GM19043 (cell line): ENCODE data around the gene CKLF.

Experiments used
- ATAC-seq: cut with Tn5 transposase; IDR thresholded peaks from one replicate; pipeline ENCODE4 v1.9.1; 2021; ENCODE audit warnings: low read depth; ENCODE audit not compliant: unreplicated experiment

Gene CKLF

DNA sequence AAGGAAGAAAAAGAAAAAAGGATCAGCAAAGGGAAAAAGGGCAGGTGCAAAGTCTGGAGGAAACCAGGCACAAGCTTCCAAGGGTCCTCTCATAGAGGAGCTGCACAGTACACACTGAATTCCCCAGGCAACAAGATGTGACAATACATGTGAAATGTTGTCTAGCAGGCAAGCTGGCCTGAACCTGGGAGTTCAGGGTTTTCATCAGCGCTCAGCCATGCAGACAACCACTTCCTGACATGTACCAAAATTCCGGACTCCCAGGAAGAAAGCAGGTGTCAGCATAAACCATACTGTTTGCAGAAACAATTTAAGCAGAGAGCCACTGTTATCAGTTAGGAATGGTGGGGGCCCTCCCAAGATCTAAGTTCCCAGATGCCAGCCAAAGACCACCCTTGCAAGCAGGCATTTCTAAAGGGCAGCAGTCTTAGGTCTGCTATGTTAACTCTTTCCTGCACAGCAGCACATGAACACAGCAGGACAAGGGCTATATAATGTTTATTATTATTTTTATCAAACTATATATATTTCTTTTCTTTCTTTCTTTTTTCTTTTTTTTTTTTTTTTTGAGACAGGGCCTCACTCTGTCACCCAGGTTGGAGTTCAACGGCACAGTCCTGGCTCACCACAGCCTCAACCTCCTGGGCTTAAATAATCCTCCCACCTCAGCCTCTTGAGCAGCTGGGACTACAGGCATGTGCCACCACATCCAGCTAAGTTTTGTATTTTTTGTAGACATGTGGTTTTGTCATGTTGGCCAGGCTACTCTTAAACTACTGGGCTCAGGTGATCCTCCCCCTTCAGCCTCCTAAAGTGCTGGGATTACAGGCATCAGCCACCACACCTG lies 12.5 kb upstream of the CKLF start:
- peak; percentile 73 for ATAC-seq

DNA sequence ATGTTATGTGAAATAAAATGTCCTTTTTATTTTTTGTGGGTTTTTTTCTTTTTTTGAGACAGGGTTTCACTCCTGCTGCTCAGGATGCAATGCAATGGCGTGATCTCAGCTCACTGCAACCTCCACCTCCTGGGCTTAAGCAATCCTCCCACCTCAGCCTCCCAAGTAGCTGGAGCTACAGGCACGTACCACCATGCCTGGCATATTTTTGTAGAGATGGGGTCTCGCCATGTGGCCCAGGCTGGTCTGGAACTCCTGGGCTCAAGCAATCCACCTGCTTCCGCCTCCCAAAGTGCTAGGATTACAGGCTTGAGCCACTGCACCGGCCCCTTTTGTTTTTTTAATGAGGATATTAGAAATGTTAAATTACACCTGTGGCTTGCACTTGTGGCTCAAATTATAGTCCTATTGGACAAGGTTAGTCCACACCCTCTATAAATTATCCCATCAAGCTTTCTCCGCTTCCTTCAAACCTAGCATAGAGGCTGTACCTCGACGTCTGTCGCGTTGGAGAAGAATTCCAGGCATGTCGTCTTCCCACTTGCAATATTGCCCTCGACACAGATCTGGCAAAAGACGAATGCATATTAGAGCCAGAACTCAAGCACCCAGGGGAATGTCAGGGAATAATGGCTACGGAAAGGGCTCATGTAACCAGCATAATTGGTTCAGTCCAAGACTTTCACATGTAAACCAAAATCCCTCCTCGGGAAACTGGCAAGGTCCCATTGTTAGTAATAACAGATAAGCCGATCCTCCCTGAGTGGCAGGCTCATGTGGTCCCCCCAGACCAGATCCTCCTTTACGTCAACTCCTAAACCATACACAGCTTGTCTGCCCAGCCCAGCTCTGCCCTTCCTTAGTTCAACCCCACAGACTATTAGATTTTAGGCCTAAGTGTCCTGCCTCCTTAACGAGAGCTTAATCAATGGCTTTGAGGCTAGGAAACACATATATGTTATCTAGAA lies 10.7 kb upstream of the CKLF start:
- no peak for ATAC-seq

DNA sequence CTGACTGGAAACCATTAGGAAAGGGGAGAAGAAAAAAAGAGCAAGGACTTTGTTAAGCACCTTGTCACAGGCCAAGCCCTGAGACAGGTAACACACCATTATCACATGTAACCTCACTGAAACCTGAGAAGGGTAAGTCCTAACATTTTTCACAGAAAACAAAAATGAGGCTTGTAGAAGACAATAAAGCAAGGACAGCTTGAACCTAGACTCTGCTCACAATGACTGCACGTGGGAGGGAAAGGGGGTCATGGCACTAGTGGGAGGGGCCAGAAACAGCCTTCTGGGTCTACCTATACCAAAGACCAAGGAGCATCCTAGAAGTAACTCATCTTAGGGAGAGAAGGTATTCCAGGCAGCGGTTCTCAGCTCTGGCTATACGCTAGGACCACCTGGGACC lies 10.0 kb upstream of the CKLF start:
- ATAC-seq: no peak

DNA sequence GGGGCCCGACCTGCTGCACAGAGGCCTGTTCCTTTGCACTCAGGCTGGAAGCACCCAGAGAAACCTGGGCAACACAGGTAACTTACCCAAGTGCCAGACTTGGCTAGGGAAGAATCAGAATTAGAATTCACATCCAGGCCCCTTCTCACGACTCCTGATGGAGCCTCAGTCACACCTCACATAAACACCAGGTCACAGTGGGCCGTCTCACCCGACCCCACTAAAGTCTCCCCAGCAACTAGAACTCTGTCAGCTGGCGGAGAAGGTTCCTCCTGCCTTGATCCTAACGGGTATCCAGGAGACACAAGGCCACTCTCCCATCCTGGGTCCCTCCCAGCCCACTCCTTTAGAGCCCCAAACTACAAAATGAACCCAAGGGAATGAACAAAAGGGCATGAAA lies 8.8 kb upstream of the CKLF start:
- ATAC-seq: no peak

DNA sequence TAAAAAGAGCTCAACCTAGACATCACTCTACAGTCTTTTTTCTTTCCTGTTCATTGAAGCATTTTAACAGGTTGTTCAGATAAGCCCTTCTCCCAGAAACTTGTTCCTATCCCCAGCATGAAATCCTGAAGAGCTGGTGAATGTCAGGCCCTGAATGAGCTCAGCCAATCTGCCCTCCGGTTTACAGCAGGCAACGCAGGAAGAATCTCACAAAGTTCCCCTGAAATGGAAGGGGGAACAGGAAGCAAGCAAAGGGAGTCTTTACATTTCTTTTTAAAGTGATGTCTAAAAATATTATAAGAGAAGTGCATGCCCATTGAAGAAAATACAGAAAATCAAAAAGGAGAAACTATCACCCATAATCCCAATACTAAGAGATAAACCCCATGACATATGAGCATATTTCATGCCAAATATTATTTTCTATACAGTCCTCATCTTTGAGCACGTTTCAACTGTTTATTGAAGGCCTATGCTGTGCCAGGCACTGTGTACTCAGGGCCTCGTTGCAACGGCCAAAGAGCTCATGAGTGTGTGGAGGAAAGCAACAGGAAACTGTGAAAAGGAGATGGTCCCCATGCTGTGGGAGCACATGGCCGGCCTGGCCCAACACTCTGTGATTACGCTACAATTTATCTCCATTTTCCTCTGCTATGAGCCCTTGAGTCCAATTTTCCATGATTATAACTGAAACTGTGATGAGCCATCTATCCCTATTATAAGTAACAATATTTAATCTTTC lies 8.2 kb upstream of the CKLF start:
- no peak for ATAC-seq

DNA sequence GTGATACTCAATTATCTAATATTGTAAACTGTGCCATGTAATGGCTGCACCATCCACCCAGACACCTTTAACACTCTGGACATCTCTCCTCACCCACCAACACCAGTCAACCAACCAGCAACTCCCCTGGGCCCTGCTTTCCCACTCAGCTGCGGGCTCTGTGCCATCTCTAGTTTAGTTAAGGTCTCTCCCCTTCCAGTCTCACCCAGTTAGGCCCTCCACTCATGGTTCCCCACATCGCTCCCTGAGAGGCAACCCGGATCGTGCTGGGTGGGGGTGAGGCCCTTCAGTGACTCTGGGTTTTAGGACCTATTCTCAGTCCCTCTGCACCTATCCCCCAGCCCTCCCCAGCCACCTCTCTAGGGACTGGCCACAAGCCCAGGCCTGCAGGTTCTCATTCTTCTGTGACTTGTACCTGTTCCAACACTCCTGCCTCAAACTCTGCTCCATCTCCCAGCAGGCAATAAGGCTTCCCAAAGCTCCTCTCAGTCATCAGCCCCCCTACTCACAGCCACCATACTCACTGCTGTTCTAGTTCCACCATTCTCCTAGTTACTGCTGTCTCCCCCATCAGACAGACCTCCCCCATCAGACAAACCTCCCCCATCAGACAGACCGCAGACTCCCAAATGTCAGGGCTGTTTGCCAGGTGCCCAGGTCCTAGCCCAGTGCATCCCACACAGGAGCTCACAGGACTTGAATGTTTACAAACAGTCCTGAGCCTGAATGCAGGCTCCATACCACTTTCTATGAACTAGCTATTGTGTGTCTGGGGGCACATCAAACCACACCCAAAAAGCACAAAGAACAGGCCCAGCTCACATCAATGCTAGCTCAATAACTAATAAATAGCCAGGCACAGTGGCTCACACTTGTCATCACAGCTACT lies 5.0 kb upstream of the CKLF start:
- ATAC-seq: no peak

DNA sequence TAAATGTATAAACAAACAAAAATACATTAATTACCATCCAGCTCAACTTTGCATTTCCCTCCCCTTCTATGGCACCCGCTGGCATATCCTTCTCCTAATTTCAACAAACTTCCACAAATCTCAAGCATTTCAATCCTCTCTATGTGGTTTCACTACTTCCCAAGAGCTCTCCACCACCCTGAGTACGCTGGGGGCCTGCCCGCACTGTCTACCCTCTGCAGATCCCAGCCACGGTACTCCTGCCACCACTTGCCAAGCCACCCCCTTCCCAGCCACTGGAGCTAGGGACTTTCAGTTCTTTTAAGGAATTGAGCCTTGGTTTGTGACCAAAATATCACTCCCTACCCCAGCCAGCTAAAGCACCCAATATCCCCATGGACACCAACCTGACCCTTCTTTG lies 4.3 kb upstream of the CKLF start:
- no peak for ATAC-seq

DNA sequence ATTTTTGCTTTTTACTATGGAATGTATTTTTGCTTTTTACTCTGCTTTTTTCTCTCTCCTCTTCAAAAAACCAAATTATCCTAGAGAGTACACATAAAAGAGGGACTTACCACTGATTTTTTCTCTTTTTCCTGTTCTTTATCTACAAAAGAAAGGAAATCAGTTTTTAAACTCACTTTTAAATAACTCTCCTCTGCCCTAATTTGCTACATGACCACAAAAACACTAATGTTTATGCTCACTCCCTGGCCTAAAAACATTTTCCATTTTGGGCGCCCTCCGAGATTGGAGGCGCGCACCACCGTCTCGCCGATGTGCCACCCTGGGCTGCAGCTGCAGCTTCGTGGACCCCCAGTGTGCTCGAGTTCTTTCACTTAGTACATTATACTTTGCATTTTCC lies 3.5 kb upstream of the CKLF start:
- no peak for ATAC-seq

DNA sequence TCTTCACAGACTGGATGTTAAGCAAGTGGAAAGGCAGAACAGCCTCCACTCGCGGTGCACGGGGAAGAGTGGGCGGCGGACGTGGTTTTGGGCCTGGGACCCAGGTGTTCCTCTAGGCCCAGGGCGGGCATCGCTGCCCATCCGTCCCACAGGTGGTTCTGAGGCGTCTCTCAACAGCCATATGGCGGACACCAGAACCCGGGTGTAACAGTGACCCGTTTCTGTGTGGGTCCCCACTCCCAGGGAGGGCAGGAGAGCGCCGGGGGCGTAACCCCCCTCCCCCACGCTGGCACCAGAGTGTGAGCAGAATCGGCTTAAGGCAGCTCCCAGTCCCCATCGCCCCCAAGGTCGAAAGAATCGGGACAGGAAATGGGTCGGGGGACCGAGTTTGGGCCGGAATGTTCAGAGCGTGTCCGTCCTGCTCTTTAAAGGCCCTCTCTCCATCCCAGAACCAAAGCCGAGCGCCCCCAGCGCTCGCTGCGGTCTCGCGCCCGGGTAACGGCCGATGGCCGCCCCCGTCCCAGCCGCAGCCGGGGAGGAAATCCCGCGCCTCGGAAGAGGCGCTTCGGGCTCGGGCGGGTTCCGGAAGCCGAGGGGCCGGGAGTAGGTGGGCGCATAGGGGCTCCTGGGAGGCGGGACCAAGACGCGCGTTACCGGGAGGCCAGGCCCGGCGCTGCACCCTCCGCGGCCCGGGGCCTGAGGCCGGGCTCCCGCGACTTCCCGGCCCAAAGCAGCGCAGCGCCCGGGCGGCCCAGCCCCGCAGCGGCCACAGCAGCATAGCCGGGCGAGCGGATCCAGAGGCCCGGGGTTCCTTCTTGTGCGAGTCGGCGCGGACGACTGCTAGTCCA lies 2.9 kb upstream of the CKLF start, which contains the start of gene TK2:
TK2 (minus strand) TSS at position 839 of the 848 bp plus-strand sequence; CDS start at position 778, 61 bp downstream.
- ATAC-seq: no peak

DNA sequence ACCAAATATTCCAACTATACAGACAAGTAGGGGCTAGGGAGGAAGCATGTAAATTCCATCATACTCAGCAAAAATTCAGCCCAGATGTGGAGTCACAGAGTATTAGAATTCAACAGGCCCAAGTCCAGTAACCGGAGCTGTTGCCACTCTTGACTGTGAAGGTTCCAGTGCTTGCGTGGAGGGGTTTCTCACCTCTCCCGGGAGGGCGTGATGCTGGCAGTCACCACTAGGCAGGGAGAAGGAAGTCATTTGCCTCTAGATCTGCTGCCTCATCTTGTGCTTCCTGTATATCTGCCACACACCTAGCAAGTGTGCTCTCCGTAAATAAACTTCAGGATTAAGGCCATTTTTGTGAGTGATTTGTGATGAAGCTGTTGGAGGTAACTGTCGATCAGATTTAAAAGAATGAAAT lies 1.0 kb upstream of the CKLF start:
- no peak for ATAC-seq

DNA sequence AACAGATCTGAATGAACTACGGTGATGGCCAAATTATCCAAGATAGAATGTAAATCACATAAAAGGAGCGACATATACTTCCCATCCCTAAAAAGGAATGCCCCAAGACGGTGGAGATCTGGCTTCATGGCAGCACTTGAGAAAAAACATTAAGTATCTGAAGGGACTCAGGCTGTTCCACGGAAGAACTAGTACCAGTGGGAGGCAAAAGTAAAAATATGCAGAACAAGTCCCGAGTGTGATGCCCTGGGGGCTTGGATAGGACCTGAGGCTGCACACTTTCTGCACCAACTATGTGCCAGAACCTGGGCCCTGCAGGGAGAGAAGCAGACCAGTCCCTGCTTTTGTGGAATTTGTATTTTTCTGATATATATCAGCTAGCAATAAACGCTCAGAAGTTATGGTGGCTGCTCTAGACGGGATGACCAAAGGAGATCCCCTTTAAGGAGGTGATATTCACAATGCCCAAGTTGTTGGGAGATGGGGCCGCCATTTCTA lies 539 bp upstream of the CKLF start:
- ATAC-seq: no peak

DNA sequence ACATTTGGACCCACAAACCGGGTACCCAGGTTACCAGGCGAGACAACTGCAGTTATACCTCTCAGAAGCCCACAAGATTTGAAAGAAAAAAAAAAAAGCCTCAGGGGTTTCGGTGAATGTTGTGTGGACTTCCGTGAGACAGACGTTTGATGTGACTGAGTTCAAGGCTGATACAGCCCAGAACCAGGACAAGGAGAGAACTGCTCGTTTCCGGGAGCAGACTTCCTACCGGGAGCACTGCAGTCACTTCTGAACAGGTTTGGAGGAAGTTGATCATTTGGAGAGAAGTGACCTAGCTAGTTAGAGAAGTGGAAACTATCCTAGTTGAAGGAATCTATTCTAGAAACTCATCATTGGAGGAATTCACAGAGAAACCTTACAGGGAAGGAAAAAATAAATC lies 847 bp downstream of the CKLF start:
- ATAC-seq: no peak

DNA sequence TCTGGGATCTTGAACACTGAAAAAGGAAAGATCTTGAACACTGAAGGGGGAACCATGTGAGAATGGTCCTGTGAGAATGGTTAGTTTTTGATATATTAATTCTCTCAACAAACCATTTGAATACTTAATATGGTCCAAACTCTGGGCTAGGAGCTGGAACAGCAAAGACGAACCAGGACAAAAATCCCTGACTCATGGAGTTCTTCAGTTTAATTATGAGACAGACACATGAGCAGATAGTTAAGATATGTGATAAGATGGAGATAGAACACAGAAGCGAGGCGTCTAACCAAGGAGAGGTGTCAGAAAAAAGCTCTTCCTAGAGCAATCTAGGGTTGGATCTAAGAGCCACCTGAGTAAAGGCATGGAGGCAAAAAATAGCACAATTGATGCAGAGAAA lies 1.6 kb downstream of the CKLF start:
- ATAC-seq: no peak

DNA sequence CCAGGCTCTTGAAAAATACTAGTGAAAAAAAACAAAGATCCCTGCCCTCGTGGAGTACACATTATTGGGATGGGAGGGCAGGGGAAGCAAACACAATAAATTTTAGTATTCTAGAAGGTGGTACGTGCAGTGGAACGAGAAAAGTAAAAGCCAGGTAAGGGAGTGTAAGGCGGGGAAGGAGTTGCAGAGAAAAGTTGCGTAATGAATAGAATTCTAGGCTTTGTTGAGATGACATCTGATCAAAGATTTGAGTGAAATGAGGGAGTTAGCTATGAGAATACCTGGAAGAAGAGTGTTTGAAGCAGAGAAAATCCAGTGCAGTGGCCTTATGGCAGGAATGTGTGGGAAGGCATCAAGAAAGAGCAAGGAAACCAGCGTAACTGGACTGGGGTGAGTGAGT lies 2.1 kb downstream of the CKLF start:
- ATAC-seq: no peak

DNA sequence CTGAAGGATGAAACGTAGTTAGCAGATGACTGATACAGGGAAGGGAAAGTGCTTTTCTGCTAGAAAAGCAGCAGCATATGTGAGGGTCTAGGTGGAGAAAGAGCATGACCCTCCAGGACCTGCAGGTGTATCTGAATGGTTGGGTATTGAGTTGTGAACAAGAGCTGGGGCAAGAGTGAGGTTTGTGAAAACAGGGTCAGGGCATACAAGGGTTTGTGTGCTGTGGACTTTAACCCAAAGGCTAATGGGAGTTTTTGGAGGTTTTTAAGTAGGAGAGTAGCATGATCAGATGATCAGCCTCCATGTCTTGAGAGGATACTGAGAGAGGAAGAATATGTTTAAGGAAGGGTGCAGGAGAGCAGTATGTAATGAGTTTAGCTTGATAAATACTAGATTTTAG lies 7.7 kb downstream of the CKLF start:
- ATAC-seq: no peak

DNA sequence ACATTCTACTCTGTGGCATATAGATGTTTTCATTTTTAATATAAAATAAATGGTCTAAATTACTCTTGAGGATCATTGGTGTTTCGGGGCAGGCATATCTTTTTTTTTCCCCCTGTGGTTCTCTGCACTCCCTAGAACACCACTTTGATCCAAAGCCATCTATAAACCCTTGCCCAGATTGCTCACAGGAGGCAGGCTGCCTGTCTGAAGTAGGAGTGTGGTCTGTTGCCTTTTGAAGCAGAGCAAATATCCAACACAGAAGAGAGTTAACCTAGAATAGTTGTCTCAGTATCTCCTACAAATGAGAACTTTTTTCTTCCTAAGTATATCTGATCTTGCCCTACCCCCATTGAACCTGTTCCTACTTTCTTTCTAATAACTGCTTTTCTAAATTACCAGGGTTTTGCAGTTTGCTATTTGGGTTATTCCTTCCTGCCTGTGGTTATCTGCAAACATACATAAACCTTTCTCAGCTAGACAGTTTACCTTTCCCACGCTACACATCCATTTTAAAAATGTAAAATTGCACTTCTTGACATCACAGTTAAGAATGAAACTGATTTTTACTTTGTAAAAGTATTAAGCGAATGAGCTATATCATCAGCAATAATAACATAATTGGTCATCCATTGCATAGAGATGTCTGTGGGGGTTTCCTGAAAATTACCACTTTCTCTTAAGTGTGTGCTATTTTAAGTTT lies 9.2 kb downstream of the CKLF start:
- ATAC-seq: no peak

DNA sequence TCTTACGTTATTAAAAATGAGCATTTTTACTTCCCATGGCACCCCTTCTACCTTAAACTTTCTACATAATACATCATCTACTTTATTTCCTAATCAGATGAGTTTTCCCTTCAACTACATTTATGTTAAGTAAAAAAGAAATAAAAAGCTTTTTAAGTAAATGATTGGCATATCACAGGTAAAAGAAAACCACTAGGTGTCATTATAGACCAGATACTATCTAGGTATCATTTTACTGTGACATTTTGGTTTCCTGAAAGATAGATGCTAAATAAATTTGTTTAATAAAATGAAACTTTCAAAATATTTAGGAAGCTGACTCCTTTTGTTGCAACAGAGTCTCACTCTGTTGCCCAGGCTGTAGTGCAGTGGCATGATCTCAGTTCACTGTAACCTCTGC lies 10.0 kb downstream of the CKLF start:
- ATAC-seq: no peak

DNA sequence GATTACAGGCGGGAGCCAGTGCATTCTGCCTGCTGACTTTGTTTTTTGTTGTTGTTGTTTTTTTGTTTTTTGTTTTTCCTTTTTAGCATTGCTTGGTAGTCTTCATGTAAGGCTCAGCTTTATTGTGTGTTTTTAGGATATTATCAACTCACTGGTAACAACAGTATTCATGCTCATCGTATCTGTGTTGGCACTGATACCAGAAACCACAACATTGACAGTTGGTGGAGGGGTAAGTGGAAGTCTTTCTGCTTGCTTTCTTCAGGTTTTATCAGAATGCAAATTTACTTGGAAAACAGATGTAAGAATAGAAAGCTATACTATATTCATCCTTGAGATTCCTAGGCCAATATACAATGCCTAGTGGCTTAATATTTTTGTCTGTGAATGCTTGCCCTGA lies 10.6 kb downstream of the CKLF start:
- ATAC-seq: no peak
